Upper lobe of left lung (tissue), 4 donors: ENCODE data around the gene GAGE12G.
"Not testable (repeated sequence)": the region's sequence is repeated elsewhere in the genome, so short reads cannot be mapped to it uniquely, and the experiment has no call there.

Experiments
- EP300 ChIP-seq, 4 donors: sonication (generic); formaldehyde crosslinking; IDR thresholded peaks; one replicate each; pipeline ENCODE4 v1.5.1; 2017; ENCODE audit warnings: antibody characterized with exemption in 4 of 4, control low read depth in 2 of 4
- POLR2A ChIP-seq, 4 donors: fragments of 450-650 bp; IDR thresholded peaks; one replicate each; pipeline ENCODE4 v1.5.1; 2016 to 2017; ENCODE audit warnings: antibody characterized with exemption in 4 of 4, mild to moderate bottlenecking in 2 of 4
- POLR2AphosphoS5 ChIP-seq, 2 donors: sonication (generic); formaldehyde crosslinking; IDR thresholded peaks; one replicate each; pipeline ENCODE4 v1.5.1; 2017; ENCODE audit warnings: antibody characterized with exemption in 2 of 2
- TF ChIP-seq, protein P1 (sequence below), 6 experiments: fragments of 450-650 bp in 4 of 6; fragments of 200-600 bp in 2 of 6; sonication (generic) in 2 of 6; IDR thresholded peaks; one replicate each; pipeline ENCODE4 v1.5.1; 2016 to 2019; ENCODE audit warnings: antibody characterized with exemption in 6 of 6

GRCh38 chrX:49531877-49532276 is 38.3 kb upstream of the GAGE12G start, which contains the start of gene GAGE12C:
- TF ChIP-seq, protein P1, sequence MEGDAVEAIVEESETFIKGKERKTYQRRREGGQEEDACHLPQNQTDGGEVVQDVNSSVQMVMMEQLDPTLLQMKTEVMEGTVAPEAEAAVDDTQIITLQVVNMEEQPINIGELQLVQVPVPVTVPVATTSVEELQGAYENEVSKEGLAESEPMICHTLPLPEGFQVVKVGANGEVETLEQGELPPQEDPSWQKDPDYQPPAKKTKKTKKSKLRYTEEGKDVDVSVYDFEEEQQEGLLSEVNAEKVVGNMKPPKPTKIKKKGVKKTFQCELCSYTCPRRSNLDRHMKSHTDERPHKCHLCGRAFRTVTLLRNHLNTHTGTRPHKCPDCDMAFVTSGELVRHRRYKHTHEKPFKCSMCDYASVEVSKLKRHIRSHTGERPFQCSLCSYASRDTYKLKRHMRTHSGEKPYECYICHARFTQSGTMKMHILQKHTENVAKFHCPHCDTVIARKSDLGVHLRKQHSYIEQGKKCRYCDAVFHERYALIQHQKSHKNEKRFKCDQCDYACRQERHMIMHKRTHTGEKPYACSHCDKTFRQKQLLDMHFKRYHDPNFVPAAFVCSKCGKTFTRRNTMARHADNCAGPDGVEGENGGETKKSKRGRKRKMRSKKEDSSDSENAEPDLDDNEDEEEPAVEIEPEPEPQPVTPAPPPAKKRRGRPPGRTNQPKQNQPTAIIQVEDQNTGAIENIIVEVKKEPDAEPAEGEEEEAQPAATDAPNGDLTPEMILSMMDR (IDR thresholded peaks at IDR 0.05): not testable (repeated sequence)
- not testable (repeated sequence) for TF ChIP-seq POLR2AphosphoS5, EP300, POLR2A (IDR thresholded peaks at IDR 0.05)
